ENCODE results near the gene TMUB2.

TMUB2 gene

GRCh38 chr17:44176671-44177501 lies 9.9 kb upstream of the TMUB2 start:
- DNase-seq = no peak

DNA sequence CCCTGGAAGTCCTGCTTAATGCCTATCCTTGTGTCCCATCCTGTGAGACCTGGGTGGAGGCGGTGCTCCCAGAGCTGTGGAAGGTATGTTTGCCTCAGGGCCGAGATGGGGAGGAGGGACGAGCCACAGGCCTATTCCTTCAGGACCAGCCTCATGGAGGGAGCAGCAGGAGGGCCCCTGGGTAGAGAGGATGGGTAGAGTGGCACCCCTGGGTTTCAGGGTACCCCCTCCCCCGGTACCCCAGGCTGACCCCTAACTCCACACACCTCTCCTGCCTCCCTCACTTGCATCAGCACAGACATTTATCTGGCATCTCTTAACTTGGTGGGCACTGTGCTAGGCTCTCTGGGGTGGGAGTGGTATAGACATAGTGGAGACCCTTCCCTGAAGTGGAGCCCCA lies 9.1 kb upstream of the TMUB2 start:
- DNase-seq = no peak

DNA sequence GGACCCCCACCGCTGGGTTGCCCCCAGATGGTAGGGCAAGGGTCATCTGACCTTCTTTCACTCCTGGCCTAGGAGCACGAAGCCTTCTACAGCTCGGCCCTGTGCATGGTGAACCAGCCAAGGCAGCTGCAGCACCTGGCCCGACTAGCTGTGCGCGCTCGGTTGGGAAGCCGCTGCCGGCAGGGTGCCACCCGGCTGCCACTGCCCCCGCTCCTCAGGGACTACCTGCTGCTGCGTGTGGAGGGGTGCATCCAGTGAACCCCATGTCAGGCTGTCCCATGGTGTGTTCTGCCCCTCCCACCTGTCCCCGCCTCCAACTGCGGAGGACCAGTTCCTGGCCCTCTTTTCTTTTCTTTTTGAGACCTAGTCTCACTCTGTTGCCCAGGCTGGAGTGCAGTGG lies 8.6 kb upstream of the TMUB2 start:
- DNase-seq = no peak

DNA sequence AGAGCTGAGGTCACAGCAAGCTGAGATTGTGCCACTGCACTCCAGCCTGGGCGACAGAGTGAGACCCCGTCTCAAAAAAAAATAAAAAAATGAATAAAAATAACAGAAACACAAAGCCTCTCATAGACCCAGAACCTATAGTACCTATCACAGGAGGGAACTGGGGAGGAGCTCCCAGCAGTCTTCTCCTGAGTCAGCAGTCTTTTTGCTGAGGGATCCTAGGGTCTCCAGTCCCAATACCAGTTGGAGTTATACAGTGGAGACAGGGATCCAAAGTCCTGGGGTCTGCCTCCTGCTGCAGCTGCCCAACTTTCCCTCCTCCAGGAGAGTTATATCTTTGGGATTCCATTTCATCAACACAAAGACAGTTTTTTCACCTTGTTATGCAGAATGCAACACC lies 3.7 kb upstream of the TMUB2 start:
- no peak for DNase-seq

GRCh38 chr17:44184212-44184810 lies 2.5 kb upstream of the TMUB2 start:
- DNase-seq = no peak

- peak; percentile 59 for DNase-seq
Observed at GRCh38 chr17:44187131-44187899, 543 bp downstream of the TMUB2 start.

DNA sequence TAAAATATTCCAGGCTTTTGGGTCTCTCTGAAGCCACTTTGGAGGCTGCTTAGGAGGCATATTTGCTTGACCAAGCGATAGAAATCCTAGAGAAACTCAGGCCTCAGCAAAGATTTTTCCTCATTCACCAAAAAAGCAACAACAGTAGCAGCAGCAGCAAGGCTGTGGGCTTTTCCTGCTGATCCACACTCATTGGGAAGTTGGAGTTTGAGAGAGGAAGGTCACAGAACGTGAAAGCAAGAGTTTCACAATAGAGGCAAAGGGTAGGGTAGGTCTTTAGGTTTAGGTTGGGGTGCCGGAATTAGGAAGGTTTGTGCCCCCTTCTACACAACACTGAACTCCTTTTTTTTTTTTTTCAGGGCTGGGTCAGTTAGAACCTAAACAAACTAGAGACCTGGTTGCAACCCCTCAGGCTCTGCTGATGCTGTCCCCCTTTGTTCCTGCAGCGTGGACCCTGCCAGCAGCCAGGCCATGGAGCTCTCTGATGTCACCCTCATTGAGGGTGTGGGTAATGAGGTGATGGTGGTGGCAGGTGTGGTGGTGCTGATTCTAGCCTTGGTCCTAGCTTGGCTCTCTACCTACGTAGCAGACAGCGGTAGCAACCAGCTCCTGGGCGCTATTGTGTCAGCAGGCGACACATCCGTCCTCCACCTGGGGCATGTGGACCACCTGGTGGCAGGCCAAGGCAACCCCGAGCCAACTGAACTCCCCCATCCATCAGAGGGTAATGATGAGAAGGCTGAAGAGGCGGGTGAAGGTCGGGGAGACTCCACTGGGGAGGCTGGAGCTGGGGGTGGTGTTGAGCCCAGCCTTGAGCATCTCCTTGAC lies 2.0 kb downstream of the TMUB2 start:
- no peak for DNase-seq

DNA sequence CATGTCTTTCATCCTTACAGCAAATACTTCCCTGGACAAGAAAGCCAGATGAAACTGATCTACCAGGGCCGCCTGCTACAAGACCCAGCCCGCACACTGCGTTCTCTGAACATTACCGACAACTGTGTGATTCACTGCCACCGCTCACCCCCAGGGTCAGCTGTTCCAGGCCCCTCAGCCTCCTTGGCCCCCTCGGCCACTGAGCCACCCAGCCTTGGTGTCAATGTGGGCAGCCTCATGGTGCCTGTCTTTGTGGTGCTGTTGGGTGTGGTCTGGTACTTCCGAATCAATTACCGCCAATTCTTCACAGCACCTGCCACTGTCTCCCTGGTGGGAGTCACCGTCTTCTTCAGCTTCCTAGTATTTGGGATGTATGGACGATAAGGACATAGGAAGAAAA lies 3.7 kb downstream of the TMUB2 start:
- DNase-seq = no peak

GRCh38 chr17:44191369-44191768 lies 4.6 kb downstream of the TMUB2 start:
- no peak for DNase-seq

GRCh38 chr17:44191941-44192496 lies 5.2 kb downstream of the TMUB2 start:
- no peak for DNase-seq

DNA sequence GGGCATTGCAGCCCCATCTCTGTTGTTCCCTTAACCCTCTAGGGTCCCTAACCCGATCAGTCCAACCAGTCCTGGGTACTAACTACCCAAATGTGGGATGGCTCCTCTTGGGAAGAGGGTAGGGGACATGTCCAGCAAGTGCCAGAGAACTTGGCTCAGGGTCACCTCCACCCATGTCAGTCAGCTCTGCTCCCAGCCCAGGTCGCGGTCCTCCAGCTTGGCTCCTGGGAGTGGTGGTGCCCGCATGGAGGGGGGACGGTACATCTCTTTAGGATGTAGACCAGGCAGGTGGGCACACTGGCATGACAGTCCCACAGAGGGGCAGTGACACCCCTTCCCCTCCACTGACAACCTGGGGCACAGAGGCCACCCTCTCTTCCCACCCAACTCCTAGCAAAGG lies 6.0 kb downstream of the TMUB2 start:
- DNase-seq = no peak

GRCh38 chr17:44193326-44194084 lies 6.7 kb downstream of the TMUB2 start:
- DNase-seq = no peak

DNA sequence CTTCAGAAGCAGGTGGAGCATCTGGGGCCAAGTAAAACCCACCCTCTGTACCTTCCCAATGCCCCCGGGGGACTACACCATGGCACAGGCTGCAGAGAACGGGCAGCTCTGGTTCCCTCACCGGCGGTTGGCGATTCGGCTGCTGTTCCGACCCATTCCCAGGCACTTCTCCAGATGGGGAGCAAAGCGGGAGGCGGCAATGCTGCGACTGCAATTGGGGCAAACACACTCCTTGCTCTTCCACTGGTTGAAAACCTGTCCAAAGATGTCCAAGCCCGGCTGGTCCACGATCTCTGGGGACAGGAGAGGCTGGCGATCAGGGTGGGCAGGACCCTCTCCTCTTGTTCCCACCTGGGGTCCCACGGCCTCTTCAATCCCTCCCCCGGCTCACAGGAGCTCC lies 10.3 kb downstream of the TMUB2 start:
- no peak for DNase-seq

GRCh38 chr17:44197980-44198720 lies 11.4 kb downstream of the TMUB2 start:
- DNase-seq = no peak

GRCh38 chr17:44198721-44199552 lies 12.2 kb downstream of the TMUB2 start:
- no peak for DNase-seq

DNA sequence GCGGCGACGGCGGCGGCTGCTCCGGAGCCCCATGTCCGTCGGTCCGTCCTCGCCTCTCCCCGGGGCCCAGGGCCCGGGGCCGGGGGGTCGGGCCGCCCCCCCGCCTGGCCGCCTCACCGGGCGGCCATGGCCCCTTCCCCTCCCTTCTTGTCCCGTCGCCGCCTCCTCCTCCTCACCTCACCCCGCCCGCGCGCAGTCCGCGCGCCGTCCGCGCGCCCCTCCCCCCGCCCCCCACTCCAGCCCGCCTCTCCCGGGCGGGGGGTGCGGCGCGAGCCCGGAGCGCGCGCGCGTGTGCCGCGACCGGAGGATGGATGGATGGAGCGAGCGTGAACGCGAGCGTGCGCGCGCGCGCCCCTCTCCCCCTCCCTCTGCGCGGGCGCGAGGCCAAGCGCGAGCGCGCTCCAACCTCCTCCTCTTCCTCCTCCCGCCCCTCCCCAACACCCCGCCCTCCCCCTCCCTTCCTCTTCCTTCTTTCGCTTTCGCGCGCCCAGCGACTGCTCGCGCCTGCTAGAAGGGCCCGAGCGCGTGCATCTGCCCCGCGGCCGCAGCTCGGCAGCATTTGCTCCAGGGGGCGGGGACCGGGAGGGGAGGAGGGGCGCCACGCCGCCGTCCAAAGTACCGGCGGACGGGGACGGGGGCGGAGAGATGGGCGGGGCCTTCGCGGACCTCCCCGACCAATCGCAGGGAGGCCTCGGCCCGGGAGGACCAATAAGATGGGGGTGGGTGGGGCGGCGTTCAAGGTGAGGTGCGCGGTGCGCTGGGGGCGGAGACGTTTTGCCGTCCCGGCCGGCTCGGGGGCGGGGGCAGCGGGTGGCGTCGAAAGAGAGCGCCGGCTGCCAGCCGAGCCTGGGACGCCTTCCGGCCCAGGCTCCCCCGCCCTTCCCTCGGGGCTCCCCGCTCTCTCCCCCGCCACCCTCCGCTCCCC lies 13.0 kb downstream of the TMUB2 start, which contains the start of gene ATXN7L3:
Gene ATXN7L3, minus strand, starts transcription at position 332 of the 925 bp plus-strand sequence. CDS start 1,814 bp downstream, outside the sequence.
- DNase-seq = peak; percentile 96

GRCh38 chr17:44200478-44201155 lies 13.8 kb downstream of the TMUB2 start:
- DNase-seq = peak; percentile 40

GRCh38 chr17:44202756-44203155 lies 16.0 kb downstream of the TMUB2 start:
- DNase-seq = no peak
